K562 (cell line): Measurements from ENCODE around the gene AKR1D1. TPM values are rescaled to one million over a fixed set of nuclear protein-coding genes. Genes with fewer than 3 reads are reported as not detected.

ENCODE experiments used
- ATAC-seq: fragments of 200-7000 bp; cut with Tn5 transposase; 3 replicates; pipeline ENCODE4 v1.9.1; 2020; ENCODE audit warnings: moderate library complexity
- BruUV-seq: library from RNA; stranded (reverse); fragments of 400-500 nt; replicated peaks from 2 replicates; lab custom pipeline; 2021; lab: Mats Ljungman, UMichigan
- CTCF ChIA-PET: fragments of 300-600 bp; formaldehyde crosslinking; extraction: SDS; loops from one replicate; lab custom pipeline; 2021; ENCODE audit warnings: low intra/inter-chr PET ratio; lab: Yijun Ruan, JAX
- POLR2A ChIA-PET: fragments of 300-600, 350-650 bp; sonication (Branson Sonifier 250); formaldehyde crosslinking; extraction: SDS; loops from one replicate; lab custom pipeline; 2021; ENCODE audit warnings: antibody characterized with exemption, inconsistent platforms; lab: Yijun Ruan, JAX
- DNase-seq, 4 experiments: peaks; one replicate each; pipeline versions ENCODE4 v3.0.0 to v3.0.0-alpha.2; 2011 to 2018; ENCODE audit warnings: low spot score in 3 of 4, mixed read lengths in 3 of 4; ENCODE audit errors: extremely low read depth in 1 of 4
- FAIRE-seq: peaks from 2 replicates; lab custom pipeline; 2011; peaks lifted over from hg19 to GRCh38; lab: Jason Lieb, UNC
- H2AFZ ChIP-seq: 2 replicates; pipeline ENCODE4 v1.6.0; 2011; ENCODE audit warnings: low read depth, low read length, control low read depth, inconsistent platforms
- H3K27ac ChIP-seq: fragments of 200-600 bp; 3 replicates; pipeline ENCODE4 v1.8.0; 2011; ENCODE audit warnings: low read depth, mild to moderate bottlenecking, control low read depth, inconsistent platforms, low read length, moderate library complexity, mixed read lengths; ENCODE audit errors: extremely low read depth
- H3K27me3 ChIP-seq, 2 experiments: fragments of 300-600 bp in 1 of 2; 2 replicates in 1 of 2; 3 replicates in 1 of 2; pipeline versions ENCODE4 v1.6.0 to v1.8.0; 2011; ENCODE audit warnings: inconsistent platforms in 2 of 2, low read length in 2 of 2, mild to moderate bottlenecking in 1 of 2, mixed read lengths in 1 of 2, moderate library complexity in 1 of 2; ENCODE audit not compliant: control insufficient read depth in 2 of 2, insufficient read depth in 2 of 2
- H3K36me3 ChIP-seq: fragments of 300-600 bp; 3 replicates; pipeline ENCODE4 v1.8.0; 2011; ENCODE audit warnings: mild to moderate bottlenecking, low read length, inconsistent platforms; ENCODE audit not compliant: control insufficient read depth, insufficient read depth
- H3K4me1 ChIP-seq, 2 experiments: fragments of 200-600 bp in 1 of 2; replicated peaks in 1 of 2; 2 replicates in 1 of 2; 3 replicates in 1 of 2; pipeline versions ENCODE4 v1.5.1 to v1.8.0; 2011; ENCODE audit warnings: inconsistent platforms in 2 of 2, low read length in 2 of 2, mild to moderate bottlenecking in 1 of 2, mixed read lengths in 1 of 2, moderate library complexity in 1 of 2; ENCODE audit not compliant: control insufficient read depth in 2 of 2, insufficient read depth in 2 of 2
- H3K4me2 ChIP-seq: 2 replicates; pipeline ENCODE4 v1.6.1; 2011; ENCODE audit warnings: low read length, control low read depth, inconsistent platforms, mixed read lengths; ENCODE audit not compliant: insufficient read depth
- H3K4me3 ChIP-seq: fragments of 200-600 bp; sonication (generic), shearing (Covaris generic); 2 replicates; pipeline ENCODE4 v1.5.1; 2016; ENCODE audit warnings: control low read depth, inconsistent platforms
- H3K79me2 ChIP-seq: fragments of 200-600 bp; 3 replicates; pipeline ENCODE4 v1.8.0; 2011; ENCODE audit warnings: low read length, inconsistent platforms; ENCODE audit not compliant: control insufficient read depth, insufficient read depth
- H3K9ac ChIP-seq, 2 experiments: 2 replicates each; pipeline versions ENCODE4 v1.6.0 to v1.6.1; 2011; ENCODE audit warnings: low read depth in 2 of 2, low read length in 2 of 2, control low read depth in 1 of 2, inconsistent platforms in 1 of 2, mild to moderate bottlenecking in 1 of 2, mixed read lengths in 1 of 2; ENCODE audit not compliant: insufficient read depth in 1 of 2
- H3K9me1 ChIP-seq: one replicate; pipeline ENCODE4 v1.6.0; 2011; ENCODE audit warnings: inconsistent platforms, mild to moderate bottlenecking, low read length, moderate library complexity; ENCODE audit not compliant: control insufficient read depth, insufficient read depth
- H3K9me3 ChIP-seq: replicated peaks from 2 replicates; pipeline ENCODE4 v1.5.1; 2011; ENCODE audit warnings: low read depth, low read length, inconsistent platforms; ENCODE audit not compliant: control insufficient read depth, insufficient read depth
- H4K20me1 ChIP-seq: replicated peaks from 2 replicates; pipeline ENCODE4 v1.6.1; 2011; ENCODE audit warnings: low read length, inconsistent platforms, mixed read lengths; ENCODE audit not compliant: control insufficient read depth, insufficient read depth
- CCNT2 ChIP-seq: IDR thresholded peaks from 2 replicates; pipeline ENCODE4 v1.6.1; 2011; ENCODE audit warnings: borderline replicate concordance, low read depth, mild to moderate bottlenecking, moderate library complexity, mixed read lengths, low read length; ENCODE audit not compliant: insufficient read length; ENCODE audit errors: extremely low read depth
- HDAC8 ChIP-seq: fragments of 450-650 bp; IDR thresholded peaks from 2 replicates; pipeline ENCODE4 v1.6.1; 2016; ENCODE audit warnings: mild to moderate bottlenecking, missing genetic modification characterization, moderate library complexity, missing compliant biosample characterization
- TCF7 ChIP-seq: sonication (generic); IDR thresholded peaks from 2 replicates; pipeline ENCODE4 v1.6.1; 2016; ENCODE audit warnings: antibody characterized with exemption, borderline replicate concordance
- ZFP36 ChIP-seq: fragments of 150-350 bp; IDR thresholded peaks from 2 replicates; pipeline ENCODE4 v1.6.1; 2018; ENCODE audit warnings: low read length, low read depth; ENCODE audit not compliant: partially characterized antibody
- ZNF124 ChIP-seq: sonication (generic); formaldehyde crosslinking; IDR thresholded peaks from 2 replicates; pipeline ENCODE4 v1.8.1; 2022; ENCODE audit warnings: missing genetic modification reagents
- ZNF384 ChIP-seq: IDR thresholded peaks from 2 replicates; pipeline ENCODE4 v1.6.1; 2012; ENCODE audit warnings: low read depth, low read length, improper control_type of control experiment
- ZNF639 ChIP-seq, 2 experiments: fragments of 200-800 bp in 1 of 2; sonication (Bioruptor generic) in 1 of 2; sonication (generic) in 1 of 2; formaldehyde crosslinking in 1 of 2; IDR thresholded peaks in 1 of 2; conservative IDR thresholded peaks in 1 of 2; 2 replicates each; pipeline versions ENCODE4 v1.5.0 to v1.6.1; 2016 to 2020; ENCODE audit warnings: missing compliant biosample characterization in 1 of 2, missing genetic modification characterization in 1 of 2, missing genetic modification reagents in 1 of 2
- ZSCAN29 ChIP-seq: fragments of 450-650 bp; IDR thresholded peaks from 2 replicates; pipeline ENCODE4 v1.6.1; 2017
- WGBS: fragments of 100-300 bp; shearing (Covaris generic); methylation state at CpG from one replicate; pipeline ENCODE4 v1.1.6; 2016; ENCODE audit warnings: low coverage, mixed read lengths; ENCODE audit not compliant: insufficient coverage; ENCODE audit errors: missing lambda C conversion rate; 5-methylcytosine and 5-hydroxymethylcytosine counted together
- in situ Hi-C: fragments of 300-500 bp; cut with MboI; formaldehyde crosslinking; loops from 4 replicates; pipeline ENCODE4 v1.15.0; 2018; ENCODE audit warnings: inconsistent platforms, mixed read lengths
- intact Hi-C: fragments of 100-400 bp; cut with micrococcal nuclease; formaldehyde crosslinking; loops from 2 replicates; pipeline ENCODE4 v1.14.2; 2022
- polyA plus RNA-seq, 8 experiments: library from polyadenylated mRNA; depleted of rRNA in 4 of 8; stranded (reverse) in 5 of 8; unstranded in 3 of 8; fragments of >200 nt; fragmentation: Nextera tagmentation in 2 of 8; fragmentation: Illumina TruSeq in 1 of 8; extraction: Ambion mirVana in 2 of 8; extraction: Trizol in 1 of 8; gene quantifications; 2 replicates each; pipeline versions ENCODE4 v1.2.1 to v1.2.3, GENCODE V29; 2011 to 2014; ENCODE audit warnings: inconsistent platforms in 1 of 8, missing spikeins in 1 of 8
- total RNA-seq, 7 experiments: library from RNA; depleted of rRNA in 6 of 7; stranded (reverse); fragments of >200 nt in 6 of 7; fragmentation: Illumina TruSeq in 2 of 7; extraction: Trizol in 2 of 7; gene quantifications; 2 replicates each; pipeline versions ENCODE4 v1.2.1 to v1.2.3, GENCODE V29; 2011 to 2021; ENCODE audit warnings: low replicate concordance in 1 of 7

AKR1D1 gene
- total and polyA plus RNA-seq, 9 of the 15 experiments (the other 6 are each of a cell fraction or from before 2014, with no cell fraction given), result not detected

DNA sequence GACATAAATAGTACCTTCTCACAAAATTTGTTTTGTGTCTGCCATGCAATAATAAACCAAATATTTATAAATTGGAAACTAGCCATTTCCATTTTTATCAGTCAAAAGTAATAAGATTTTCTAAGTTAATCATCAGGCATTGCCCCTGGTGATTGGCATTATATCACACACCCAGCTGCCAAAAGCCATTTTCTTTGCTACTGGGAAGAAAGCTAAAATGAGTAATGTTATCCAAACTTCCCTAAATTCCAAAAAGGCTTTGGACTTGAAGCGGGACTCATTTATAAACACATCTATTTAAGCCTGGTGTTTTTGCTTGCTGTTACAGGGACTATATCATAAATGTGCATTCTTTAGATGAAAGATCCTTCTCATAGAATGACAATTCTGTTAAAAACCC is 86.0 kb downstream of the AKR1D1 start:
- no peak for DNase-seq
- H3K4me1 ChIP-seq, result no peaks in the 10 kb centered on the region
- FAIRE-seq, result no peak
- intact Hi-C loops, result loop anchor here (5.0 kb wide), 1 partner anchor 95 kb away; no protein-coding TSS in a partner anchor
- CTCF ChIA-PET, result interaction anchor here (0.6 to 3.0 kb wide), 2 partner anchors 13 to 576 kb away, joined by 3 to 36 read pairs; no protein-coding TSS in a partner anchor
- in situ Hi-C loops, result no loop called here
- no peak overlapping the region for H3K4me2 ChIP-seq
- no peaks in the 10 kb centered on the region for H4K20me1 ChIP-seq
- no peak for ATAC-seq
- no peaks in the 10 kb centered on the region for H3K27me3 ChIP-seq
- no peak for TF ChIP-seq ZNF384
- no peak for TF ChIP-seq TCF7
- no peak for TF ChIP-seq ZNF124 (CRISPR knock-in tag)
- no peak for TF ChIP-seq HDAC8 (tag)
- no peak for TF ChIP-seq ZFP36
- no peak for TF ChIP-seq ZNF639 (CRISPR knock-in tag; conservative IDR thresholded peaks at IDR 0.05 in 1 of 2, IDR thresholded peaks at IDR 0.05 in 1 of 2)
- no peak for TF ChIP-seq ZSCAN29
- no peak for TF ChIP-seq CCNT2
- TF ChIP-seq, all 486 proteins: peak for 0
- no TSS peak for BruUV-seq
- H3K27ac ChIP-seq, result no peak overlapping the region
- WGBS, result 9% methylated on average over 1 of the region's 1 CpG
- no peaks in the 10 kb centered on the region for H3K36me3 ChIP-seq
- H3K9ac ChIP-seq, result no peak overlapping the region
- H2AFZ ChIP-seq, result no peak overlapping the region
- H3K9me3 ChIP-seq, result peaks cover 11% of the 10 kb centered on the region
- H3K9me1 ChIP-seq, result no peaks in the 10 kb centered on the region
- no peaks in the 10 kb centered on the region for H3K79me2 ChIP-seq
- no peak overlapping the region for H3K4me3 ChIP-seq
- POLR2A ChIA-PET, result interaction anchor here (1.0 kb wide), 1 partner anchor 10 kb away, joined by 4 read pairs; no protein-coding TSS in a partner anchor
